ENCODE measurements around the gene ADAMTS2.

GRCh38 chr5:179142434-179143198 lies 202.6 kb downstream of the ADAMTS2 start:
- TF ChIP-seq, protein P1, sequence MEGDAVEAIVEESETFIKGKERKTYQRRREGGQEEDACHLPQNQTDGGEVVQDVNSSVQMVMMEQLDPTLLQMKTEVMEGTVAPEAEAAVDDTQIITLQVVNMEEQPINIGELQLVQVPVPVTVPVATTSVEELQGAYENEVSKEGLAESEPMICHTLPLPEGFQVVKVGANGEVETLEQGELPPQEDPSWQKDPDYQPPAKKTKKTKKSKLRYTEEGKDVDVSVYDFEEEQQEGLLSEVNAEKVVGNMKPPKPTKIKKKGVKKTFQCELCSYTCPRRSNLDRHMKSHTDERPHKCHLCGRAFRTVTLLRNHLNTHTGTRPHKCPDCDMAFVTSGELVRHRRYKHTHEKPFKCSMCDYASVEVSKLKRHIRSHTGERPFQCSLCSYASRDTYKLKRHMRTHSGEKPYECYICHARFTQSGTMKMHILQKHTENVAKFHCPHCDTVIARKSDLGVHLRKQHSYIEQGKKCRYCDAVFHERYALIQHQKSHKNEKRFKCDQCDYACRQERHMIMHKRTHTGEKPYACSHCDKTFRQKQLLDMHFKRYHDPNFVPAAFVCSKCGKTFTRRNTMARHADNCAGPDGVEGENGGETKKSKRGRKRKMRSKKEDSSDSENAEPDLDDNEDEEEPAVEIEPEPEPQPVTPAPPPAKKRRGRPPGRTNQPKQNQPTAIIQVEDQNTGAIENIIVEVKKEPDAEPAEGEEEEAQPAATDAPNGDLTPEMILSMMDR (IDR thresholded peaks at IDR 0.05): no peak
- no peak for TF ChIP-seq POLR2A (IDR thresholded peaks at IDR 0.05)
